Putamen (tissue), 1 donor: ENCODE data around the gene ULK2.

Source experiments
- DNase-seq: peaks from one replicate; pipeline ENCODE4 v3.0.0-alpha.2; 2016; ENCODE audit warnings: low spot score

ULK2 gene

GRCh38 chr17:19726631-19727376 is 140.9 kb downstream of the ULK2 start:
- DNase-seq = peak; percentile 75

GRCh38 chr17:19725486-19725885 is 142.2 kb downstream of the ULK2 start:
- DNase-seq = no peak

- DNase-seq = peak; percentile 34
Observed at GRCh38 chr17:19724501-19725420, 143.0 kb downstream of the ULK2 start.

- no peak for DNase-seq
Observed at GRCh38 chr17:19723964-19724363, 143.8 kb downstream of the ULK2 start.
